Measurements from ENCODE around the gene S1PR2.
"Not testable (repeated sequence)": the region's sequence is repeated elsewhere in the genome, so short reads cannot be mapped to it uniquely, and the experiment has no call there.

- not testable (repeated sequence) for TF ChIP-seq CTCF (IDR thresholded peaks at IDR 0.05; ENCODE audit: low read depth, low read length); POLR2A (IDR thresholded peaks at IDR 0.05; ENCODE audit: extremely low read depth, insufficient read length)
Measured at GRCh38 chr19:10180024-10180423, 51.1 kb downstream of the S1PR2 start.
